Esophagus muscularis mucosa (tissue), 4 donors: ENCODE measurements around the gene GPR68. TPM values are rescaled to one million over a fixed set of nuclear protein-coding genes. Genes with fewer than 3 reads are reported as not detected.

Experiments used
- DNase-seq: peaks from one replicate; pipeline ENCODE4 v3.0.0-alpha.2; 2017; ENCODE audit errors: extremely low spot score
- H3K27ac ChIP-seq, 4 donors: fragments of 200-600 bp; sonication (generic); replicated peaks in 1 of 4; 1 replicate in 3 of 4; 2 replicates in 1 of 4; pipeline ENCODE4 v1.5.1; 2016 to 2019; ENCODE audit warnings: mild to moderate bottlenecking in 1 of 4
- H3K27me3 ChIP-seq, 4 donors: fragments of 200-600 bp; sonication (generic); one replicate each; pipeline versions ENCODE4 v1.5.1 to v1.6.0; 2016 to 2019
- H3K36me3 ChIP-seq, 4 donors: fragments of 200-600 bp; sonication (generic); one replicate each; pipeline ENCODE4 v1.5.1; 2016 to 2019
- H3K4me1 ChIP-seq, 4 donors: fragments of 200-600 bp; sonication (generic); one replicate each; pipeline ENCODE4 v1.5.1; 2016 to 2019
- H3K4me3 ChIP-seq, 4 donors: fragments of 200-600 bp; sonication (generic); 1 replicate in 2 of 4; 2 replicates in 2 of 4; pipeline ENCODE4 v1.5.1; 2016 to 2019; ENCODE audit warnings: mild to moderate bottlenecking in 4 of 4, moderate library complexity in 1 of 4
- H3K9me3 ChIP-seq, 4 donors: fragments of 200-600 bp; sonication (generic); 1 replicate in 3 of 4; 2 replicates in 1 of 4; pipeline ENCODE4 v1.5.1; 2016 to 2019
- EP300 ChIP-seq: sonication (generic); formaldehyde crosslinking; IDR thresholded peaks from one replicate; pipeline ENCODE4 v1.6.1; 2017; ENCODE audit warnings: antibody characterized with exemption
- POLR2A ChIP-seq: fragments of 450-650 bp; IDR thresholded peaks from one replicate; pipeline ENCODE4 v1.6.1; 2017; ENCODE audit warnings: antibody characterized with exemption, moderate library complexity, mild to moderate bottlenecking, low read depth
- POLR2AphosphoS5 ChIP-seq, 2 donors: sonication (generic); formaldehyde crosslinking; IDR thresholded peaks; one replicate each; pipeline ENCODE4 v1.6.1; 2017; ENCODE audit warnings: antibody characterized with exemption in 2 of 2
- WGBS: methylation state at CpG from one replicate; pipeline ENCODE4 v1.1.5; 2018; 5-methylcytosine and 5-hydroxymethylcytosine counted together
- intact Hi-C: fragments of 100-400 bp; cut with DNase I; formaldehyde crosslinking; loops from one replicate; pipeline ENCODE4 v1.15.1; 2023
- total RNA-seq, 4 donors: library from RNA; depleted of rRNA; stranded (reverse); fragments of >200 nt; gene quantifications; one replicate each; pipeline versions ENCODE4 v1.1.0 to v1.2.1, GENCODE V29; 2016
- TF ChIP-seq, protein P1 (sequence below), 3 experiments: fragments of 200-600 bp in 2 of 3; fragments of 450-650 bp in 1 of 3; sonication (generic) in 2 of 3; IDR thresholded peaks; one replicate each; pipeline ENCODE4 v1.5.1; 2017 to 2019; ENCODE audit warnings: antibody characterized with exemption in 3 of 3, mild to moderate bottlenecking in 2 of 3, moderate library complexity in 1 of 3

GPR68 gene
- total RNA-seq, 4 donors from 2014 or later: 1.3 to 9.1 (median 5.4) TPM

DNA sequence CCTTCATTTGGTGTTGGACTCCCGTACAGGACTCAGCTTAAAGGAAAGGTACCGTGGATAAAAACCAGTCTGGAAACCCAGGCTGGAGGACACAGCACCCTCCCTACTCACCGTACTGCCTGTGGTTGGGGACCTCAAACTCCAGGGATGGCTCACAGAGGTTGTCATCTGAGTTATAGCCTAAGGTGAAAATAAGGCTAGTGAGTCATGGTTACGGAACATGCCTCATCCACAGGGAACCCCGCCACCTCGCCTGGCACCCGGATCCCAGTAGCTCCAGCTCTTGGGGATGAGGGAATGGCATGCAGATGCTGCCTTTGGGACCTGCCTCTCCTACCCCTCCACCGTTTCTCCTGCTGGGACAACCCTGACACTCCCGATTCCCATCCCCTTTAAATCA lies 36.8 kb upstream of the GPR68 start:
- 95% methylated on average over 9 of the region's 9 CpGs for WGBS
- Histone ChIP-seq H3K27ac (no peak overlapping the region), H3K36me3 (peaks cover 0 to 45% (median 9%) of the 10 kb centered on the region in 4 donors), H3K9me3 (no peaks in the 10 kb centered on the region), H3K27me3 (no peaks in the 10 kb centered on the region), H3K4me3 (no peak overlapping the region), H3K4me1 (peaks cover 5 to 23% (median 12%) of the 10 kb centered on the region in 4 donors)
- TF ChIP-seq POLR2AphosphoS5 (IDR thresholded peaks at IDR 0.05) (no peak), EP300 (no peak), POLR2A (no peak)
- TF ChIP-seq, protein P1, sequence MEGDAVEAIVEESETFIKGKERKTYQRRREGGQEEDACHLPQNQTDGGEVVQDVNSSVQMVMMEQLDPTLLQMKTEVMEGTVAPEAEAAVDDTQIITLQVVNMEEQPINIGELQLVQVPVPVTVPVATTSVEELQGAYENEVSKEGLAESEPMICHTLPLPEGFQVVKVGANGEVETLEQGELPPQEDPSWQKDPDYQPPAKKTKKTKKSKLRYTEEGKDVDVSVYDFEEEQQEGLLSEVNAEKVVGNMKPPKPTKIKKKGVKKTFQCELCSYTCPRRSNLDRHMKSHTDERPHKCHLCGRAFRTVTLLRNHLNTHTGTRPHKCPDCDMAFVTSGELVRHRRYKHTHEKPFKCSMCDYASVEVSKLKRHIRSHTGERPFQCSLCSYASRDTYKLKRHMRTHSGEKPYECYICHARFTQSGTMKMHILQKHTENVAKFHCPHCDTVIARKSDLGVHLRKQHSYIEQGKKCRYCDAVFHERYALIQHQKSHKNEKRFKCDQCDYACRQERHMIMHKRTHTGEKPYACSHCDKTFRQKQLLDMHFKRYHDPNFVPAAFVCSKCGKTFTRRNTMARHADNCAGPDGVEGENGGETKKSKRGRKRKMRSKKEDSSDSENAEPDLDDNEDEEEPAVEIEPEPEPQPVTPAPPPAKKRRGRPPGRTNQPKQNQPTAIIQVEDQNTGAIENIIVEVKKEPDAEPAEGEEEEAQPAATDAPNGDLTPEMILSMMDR (IDR thresholded peaks at IDR 0.05): no peak
- DNase-seq: no peak
- intact Hi-C loops: loop anchor here (10.0 kb wide), 1 partner anchor 217 kb away; the partner anchor contains the start of gene RPS6KA5

DNA sequence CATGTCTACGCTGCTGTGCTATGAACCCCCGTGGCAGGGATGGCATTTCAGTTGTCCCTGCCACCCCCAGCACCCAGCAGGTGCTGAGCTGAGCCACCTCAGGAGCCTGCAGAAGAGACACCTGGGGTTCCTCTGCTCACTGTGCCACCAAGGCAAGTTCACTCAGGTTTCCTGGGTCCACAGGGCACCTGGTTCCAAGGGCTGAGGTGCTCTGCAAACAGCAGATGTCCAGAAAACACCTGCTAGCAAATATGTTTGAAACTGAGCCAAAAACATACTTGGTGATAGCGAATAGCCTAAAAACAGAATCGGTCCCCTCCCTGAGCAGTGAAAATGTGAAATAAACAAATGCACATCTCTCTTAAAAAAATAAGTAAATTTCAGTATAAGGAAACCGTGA lies 35.6 kb upstream of the GPR68 start:
- no peak for TF ChIP-seq POLR2A
- TF ChIP-seq EP300: no peak
- TF ChIP-seq POLR2AphosphoS5 (IDR thresholded peaks at IDR 0.05): no peak
- TF ChIP-seq, protein P1 (IDR thresholded peaks at IDR 0.05): no peak
- no peak for DNase-seq
- no peaks in the 10 kb centered on the region for H3K9me3 ChIP-seq
- H3K36me3 ChIP-seq: peaks cover 0 to 45% (median 9%) of the 10 kb centered on the region in 4 donors
- peaks cover 5 to 18% (median 12%) of the 10 kb centered on the region in 4 donors for H3K4me1 ChIP-seq
- H3K27ac ChIP-seq: no peak overlapping the region
- no peak overlapping the region for H3K4me3 ChIP-seq
- WGBS: 96% methylated on average over 5 of the region's 5 CpGs
- no peaks in the 10 kb centered on the region for H3K27me3 ChIP-seq
- intact Hi-C loops: loop anchor here (10.0 kb wide), 1 partner anchor 215 kb away; the partner anchor contains the start of gene RPS6KA5

DNA sequence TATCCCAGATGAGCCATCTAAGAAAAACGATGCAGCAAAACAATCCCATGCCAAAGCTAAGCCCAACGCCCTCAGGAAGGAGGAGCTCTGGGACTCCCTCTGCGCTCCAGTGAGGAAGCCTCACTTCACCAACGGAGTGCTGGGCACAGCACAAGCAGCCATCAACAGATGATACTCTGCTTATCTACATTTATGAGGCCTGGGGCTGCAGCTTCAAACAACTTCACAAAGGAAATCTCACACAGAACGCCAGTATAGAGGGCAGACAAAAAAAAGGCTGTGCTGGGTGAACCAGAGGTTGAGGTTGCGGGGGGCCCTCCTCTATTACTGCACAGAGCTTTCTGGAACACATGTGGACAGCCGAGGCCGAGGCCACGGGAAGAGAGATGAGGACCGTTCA lies 34.9 kb upstream of the GPR68 start:
- Histone ChIP-seq H3K4me1 (peaks cover 3 to 10% (median 7%) of the 10 kb centered on the region in 4 donors), H3K36me3 (peaks cover 0 to 43% (median 9%) of the 10 kb centered on the region in 4 donors), H3K9me3 (no peaks in the 10 kb centered on the region), H3K27me3 (no peaks in the 10 kb centered on the region), H3K4me3 (no peak overlapping the region), H3K27ac (no peak overlapping the region)
- 96% methylated on average over 10 of the region's 10 CpGs for whole genome bisulfite sequencing
- TF ChIP-seq POLR2A: no peak
- TF ChIP-seq EP300: no peak
- TF ChIP-seq POLR2AphosphoS5 (IDR thresholded peaks at IDR 0.05): no peak
- TF ChIP-seq, protein P1 (IDR thresholded peaks at IDR 0.05): no peak
- intact Hi-C loops: no loop called here
- no peak for DNase-seq

DNA sequence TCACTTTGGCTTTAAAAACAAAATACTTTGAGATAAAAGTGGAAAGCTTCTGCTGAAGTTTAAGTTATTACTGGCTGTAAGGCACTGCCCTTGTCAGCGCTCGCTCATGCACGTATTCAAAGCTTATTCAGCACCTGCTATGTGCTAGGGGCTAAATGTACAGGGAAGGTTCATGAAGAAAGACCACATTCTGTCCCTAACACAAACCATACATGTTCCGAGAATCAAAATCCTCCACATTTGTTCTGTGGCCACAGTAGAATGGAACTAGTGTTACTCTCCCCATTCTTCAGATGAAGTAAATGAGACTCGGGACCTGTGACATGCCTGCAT lies 33.8 kb upstream of the GPR68 start:
- H3K36me3 ChIP-seq: peaks cover 0 to 39% (median 11%) of the 10 kb centered on the region in 4 donors
- no peaks in the 10 kb centered on the region for H3K9me3 ChIP-seq
- no peaks in the 10 kb centered on the region for H3K27me3 ChIP-seq
- intact Hi-C loops: no loop called here
- TF ChIP-seq POLR2AphosphoS5 (IDR thresholded peaks at IDR 0.05): no peak
- TF ChIP-seq EP300: no peak
- no peak for TF ChIP-seq POLR2A
- TF ChIP-seq, protein P1 (IDR thresholded peaks at IDR 0.05): no peak
- H3K4me3 ChIP-seq: no peak overlapping the region
- H3K4me1 ChIP-seq: peaks cover 0 to under 1% (median 0%) of the 10 kb centered on the region in 4 donors
- 99% methylated on average over 5 of the region's 5 CpGs for WGBS
- no peak for DNase-seq
- no peak overlapping the region for H3K27ac ChIP-seq
